K562 (cell line): ENCODE results near the gene KRTAP9-7. TPM values are rescaled to one million over a fixed set of nuclear protein-coding genes. Genes with fewer than 3 reads are reported as not detected.

ENCODE experiments used
- ATAC-seq: fragments of 200-7000 bp; cut with Tn5 transposase; 3 replicates; pipeline ENCODE4 v1.9.1; 2020; ENCODE audit warnings: moderate library complexity
- BruUV-seq: library from RNA; stranded (reverse); fragments of 400-500 nt; replicated peaks from 2 replicates; lab custom pipeline; 2021; lab: Mats Ljungman, UMichigan
- CTCF ChIA-PET: fragments of 300-600 bp; formaldehyde crosslinking; extraction: SDS; loops from one replicate; lab custom pipeline; 2021; ENCODE audit warnings: low intra/inter-chr PET ratio; lab: Yijun Ruan, JAX
- POLR2A ChIA-PET: fragments of 300-600, 350-650 bp; sonication (Branson Sonifier 250); formaldehyde crosslinking; extraction: SDS; loops from one replicate; lab custom pipeline; 2021; ENCODE audit warnings: antibody characterized with exemption, inconsistent platforms; lab: Yijun Ruan, JAX
- DNase-seq, 4 experiments: peaks; one replicate each; pipeline versions ENCODE4 v3.0.0 to v3.0.0-alpha.2; 2011 to 2018; ENCODE audit warnings: low spot score in 3 of 4, mixed read lengths in 3 of 4; ENCODE audit errors: extremely low read depth in 1 of 4
- FAIRE-seq: peaks from 2 replicates; lab custom pipeline; 2011; peaks lifted over from hg19 to GRCh38; lab: Jason Lieb, UNC
- H2AFZ ChIP-seq: 2 replicates; pipeline ENCODE4 v1.6.0; 2011; ENCODE audit warnings: low read depth, low read length, control low read depth, inconsistent platforms
- H3K27ac ChIP-seq: fragments of 200-600 bp; 3 replicates; pipeline ENCODE4 v1.8.0; 2011; ENCODE audit warnings: low read depth, mild to moderate bottlenecking, control low read depth, inconsistent platforms, low read length, moderate library complexity, mixed read lengths; ENCODE audit errors: extremely low read depth
- H3K27me3 ChIP-seq, 2 experiments: fragments of 300-600 bp in 1 of 2; 2 replicates in 1 of 2; 3 replicates in 1 of 2; pipeline versions ENCODE4 v1.6.0 to v1.8.0; 2011; ENCODE audit warnings: inconsistent platforms in 2 of 2, low read length in 2 of 2, mild to moderate bottlenecking in 1 of 2, mixed read lengths in 1 of 2, moderate library complexity in 1 of 2; ENCODE audit not compliant: control insufficient read depth in 2 of 2, insufficient read depth in 2 of 2
- H3K36me3 ChIP-seq: fragments of 300-600 bp; 3 replicates; pipeline ENCODE4 v1.8.0; 2011; ENCODE audit warnings: mild to moderate bottlenecking, low read length, inconsistent platforms; ENCODE audit not compliant: control insufficient read depth, insufficient read depth
- H3K4me1 ChIP-seq, 2 experiments: fragments of 200-600 bp in 1 of 2; replicated peaks in 1 of 2; 2 replicates in 1 of 2; 3 replicates in 1 of 2; pipeline versions ENCODE4 v1.5.1 to v1.8.0; 2011; ENCODE audit warnings: inconsistent platforms in 2 of 2, low read length in 2 of 2, mild to moderate bottlenecking in 1 of 2, mixed read lengths in 1 of 2, moderate library complexity in 1 of 2; ENCODE audit not compliant: control insufficient read depth in 2 of 2, insufficient read depth in 2 of 2
- H3K4me2 ChIP-seq: 2 replicates; pipeline ENCODE4 v1.6.1; 2011; ENCODE audit warnings: low read length, control low read depth, inconsistent platforms, mixed read lengths; ENCODE audit not compliant: insufficient read depth
- H3K4me3 ChIP-seq: fragments of 200-600 bp; sonication (generic), shearing (Covaris generic); 2 replicates; pipeline ENCODE4 v1.5.1; 2016; ENCODE audit warnings: control low read depth, inconsistent platforms
- H3K79me2 ChIP-seq: fragments of 200-600 bp; 3 replicates; pipeline ENCODE4 v1.8.0; 2011; ENCODE audit warnings: low read length, inconsistent platforms; ENCODE audit not compliant: control insufficient read depth, insufficient read depth
- H3K9ac ChIP-seq, 2 experiments: 2 replicates each; pipeline versions ENCODE4 v1.6.0 to v1.6.1; 2011; ENCODE audit warnings: low read depth in 2 of 2, low read length in 2 of 2, control low read depth in 1 of 2, inconsistent platforms in 1 of 2, mild to moderate bottlenecking in 1 of 2, mixed read lengths in 1 of 2; ENCODE audit not compliant: insufficient read depth in 1 of 2
- H3K9me1 ChIP-seq: one replicate; pipeline ENCODE4 v1.6.0; 2011; ENCODE audit warnings: inconsistent platforms, mild to moderate bottlenecking, low read length, moderate library complexity; ENCODE audit not compliant: control insufficient read depth, insufficient read depth
- H3K9me3 ChIP-seq: replicated peaks from 2 replicates; pipeline ENCODE4 v1.5.1; 2011; ENCODE audit warnings: low read depth, low read length, inconsistent platforms; ENCODE audit not compliant: control insufficient read depth, insufficient read depth
- H4K20me1 ChIP-seq: replicated peaks from 2 replicates; pipeline ENCODE4 v1.6.1; 2011; ENCODE audit warnings: low read length, inconsistent platforms, mixed read lengths; ENCODE audit not compliant: control insufficient read depth, insufficient read depth
- CEBPB ChIP-seq: fragments of 450-650 bp; IDR thresholded peaks from 2 replicates; pipeline ENCODE4 v1.6.1; 2016; ENCODE audit warnings: missing genetic modification characterization, missing compliant biosample characterization
- ELF4 ChIP-seq: fragments of 450-650 bp; formaldehyde crosslinking; IDR thresholded peaks from 2 replicates; pipeline ENCODE4 v1.4.0; 2022; ENCODE audit warnings: missing genetic modification characterization
- RNF2 ChIP-seq: sonication (generic); IDR thresholded peaks from 2 replicates; pipeline ENCODE4 v1.6.1; 2016
- TCF15 ChIP-seq: fragments of 250-450 bp; sonication (Bioruptor Pico); IDR thresholded peaks from 2 replicates; pipeline ENCODE4 v1.8.0; 2022; ENCODE audit warnings: moderate library complexity, mild to moderate bottlenecking, inconsistent platforms
- ZBTB26 ChIP-seq: fragments of 450-650 bp; formaldehyde crosslinking; IDR thresholded peaks from 2 replicates; pipeline ENCODE4 v1.4.0; 2022; ENCODE audit warnings: missing genetic modification characterization
- ZNF239 ChIP-seq: fragments of 250-450 bp; sonication (Bioruptor Pico); IDR thresholded peaks from 2 replicates; pipeline ENCODE4 v1.4.0; 2020; ENCODE audit warnings: mild to moderate bottlenecking
- WGBS: fragments of 100-300 bp; shearing (Covaris generic); methylation state at CpG from one replicate; pipeline ENCODE4 v1.1.6; 2016; ENCODE audit warnings: low coverage, mixed read lengths; ENCODE audit not compliant: insufficient coverage; ENCODE audit errors: missing lambda C conversion rate; 5-methylcytosine and 5-hydroxymethylcytosine counted together
- in situ Hi-C: fragments of 300-500 bp; cut with MboI; formaldehyde crosslinking; loops from 4 replicates; pipeline ENCODE4 v1.15.0; 2018; ENCODE audit warnings: inconsistent platforms, mixed read lengths
- intact Hi-C: fragments of 100-400 bp; cut with micrococcal nuclease; formaldehyde crosslinking; loops from 2 replicates; pipeline ENCODE4 v1.14.2; 2022
- polyA plus RNA-seq, 8 experiments: library from polyadenylated mRNA; depleted of rRNA in 4 of 8; stranded (reverse) in 5 of 8; unstranded in 3 of 8; fragments of >200 nt; fragmentation: Nextera tagmentation in 2 of 8; fragmentation: Illumina TruSeq in 1 of 8; extraction: Ambion mirVana in 2 of 8; extraction: Trizol in 1 of 8; gene quantifications; 2 replicates each; pipeline versions ENCODE4 v1.2.1 to v1.2.3, GENCODE V29; 2011 to 2014; ENCODE audit warnings: inconsistent platforms in 1 of 8, missing spikeins in 1 of 8
- total RNA-seq, 7 experiments: library from RNA; depleted of rRNA in 6 of 7; stranded (reverse); fragments of >200 nt in 6 of 7; fragmentation: Illumina TruSeq in 2 of 7; extraction: Trizol in 2 of 7; gene quantifications; 2 replicates each; pipeline versions ENCODE4 v1.2.1 to v1.2.3, GENCODE V29; 2011 to 2021; ENCODE audit warnings: low replicate concordance in 1 of 7

Gene KRTAP9-7
- total and polyA plus RNA-seq, 9 of the 15 experiments (the other 6 are each of a cell fraction or from before 2014, with no cell fraction given): not detected

GRCh38 chr17:41271858-41272257, 3.6 kb upstream of the KRTAP9-7 start:
- in situ Hi-C loops: no loop called here
- CTCF ChIA-PET: no interaction called here
- Histone ChIP-seq H3K4me1 (no peaks in the 10 kb centered on the region), H3K9ac (no peak overlapping the region), H2AFZ (no peak overlapping the region), H3K9me1 (no peaks in the 10 kb centered on the region), H3K36me3 (no peaks in the 10 kb centered on the region), H3K4me2 (no peak overlapping the region), H3K79me2 (no peaks in the 10 kb centered on the region), H3K4me3 (no peak overlapping the region), H3K27ac (no peak overlapping the region), H3K27me3 (no peaks in the 10 kb centered on the region; a peak in 1 of 5 replicates), H3K9me3 (no peaks in the 10 kb centered on the region), H4K20me1 (no peaks in the 10 kb centered on the region)
- no peak for TF ChIP-seq TCF15 (CRISPR knock-in tag)
- TF ChIP-seq ELF4 (CRISPR knock-in tag): no peak
- no peak for TF ChIP-seq ZNF239 (CRISPR knock-in tag)
- TF ChIP-seq RNF2: no peak
- no peak for TF ChIP-seq ZBTB26 (CRISPR knock-in tag)
- no peak for TF ChIP-seq CEBPB (tag)
- DNase-seq (no peak), FAIRE-seq (no peak), ATAC-seq (no peak)
- POLR2A ChIA-PET: no interaction called here
- WGBS: no CpG with 5 or more reads among the region's 1 CpG
- intact Hi-C loops: no loop called here
- no TSS peak for BruUV-seq
